Bone marrow (tissue), 2 donors: ENCODE measurements around the gene TIPRL.

Experiments
- DNase-seq, 2 donors: peaks; one replicate each; lab custom pipeline; 2025; lab: John Stamatoyannopoulos, UW

Gene TIPRL

DNA sequence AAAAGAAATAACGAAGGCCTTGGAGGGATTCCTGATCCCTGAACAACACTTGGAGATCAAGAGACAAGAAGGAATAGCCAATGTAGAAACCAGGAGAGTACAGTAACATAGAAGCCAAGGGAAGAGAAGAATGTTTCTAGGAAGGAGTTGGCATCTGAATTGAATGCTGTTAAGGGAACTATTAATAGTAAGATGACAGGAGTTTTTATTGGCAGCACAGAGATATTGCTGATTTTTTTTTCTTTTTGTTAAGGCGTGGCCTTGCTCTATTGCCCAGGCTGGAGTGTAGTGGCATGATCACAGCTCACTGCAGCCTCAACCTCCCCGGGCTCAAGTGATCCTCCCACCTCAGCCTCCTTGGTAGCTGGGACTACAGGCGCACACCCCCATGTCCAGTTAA, 37.4 kb downstream of the TIPRL start:
- DNase-seq: no peak

DNA sequence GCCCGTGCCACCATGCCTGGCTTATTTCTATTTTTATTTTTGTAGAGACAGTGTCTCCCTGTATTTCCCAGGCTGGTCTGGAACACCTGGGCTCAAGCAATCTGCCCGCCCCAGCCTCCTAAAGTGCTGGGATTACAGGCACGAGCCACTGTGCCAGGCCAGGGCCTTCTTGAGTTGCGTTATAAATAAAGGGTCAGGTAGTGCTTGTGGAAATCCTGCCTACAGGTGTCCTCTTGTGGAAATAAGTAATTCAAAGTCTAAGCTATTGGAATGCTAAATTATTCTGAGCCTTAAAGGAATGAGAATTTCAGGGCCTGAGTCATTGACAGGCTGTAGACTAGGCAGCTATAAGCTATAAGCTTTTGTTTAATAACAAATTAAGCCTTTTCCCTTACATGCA, 38.9 kb downstream of the TIPRL start:
- DNase-seq: no peak

DNA sequence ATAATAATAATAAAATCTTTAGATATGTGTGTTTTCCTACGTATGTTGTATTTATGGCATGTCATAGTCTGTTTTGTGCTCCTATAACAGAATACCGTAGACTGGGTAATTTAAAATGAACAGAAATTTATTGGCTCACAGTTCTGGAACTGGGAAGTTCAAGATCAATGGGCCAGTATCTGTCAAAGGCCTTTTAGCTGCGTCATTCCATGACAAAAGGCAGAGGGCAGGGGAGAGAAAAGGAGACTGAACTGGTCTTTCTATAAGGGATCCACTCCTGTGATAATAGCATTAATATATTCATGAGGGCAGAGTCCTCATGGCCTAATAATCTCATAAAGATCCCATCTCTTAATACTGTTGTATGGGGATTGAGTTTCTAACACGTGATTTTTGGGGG, 39.9 kb downstream of the TIPRL start:
- DNase-seq: no peak

DNA sequence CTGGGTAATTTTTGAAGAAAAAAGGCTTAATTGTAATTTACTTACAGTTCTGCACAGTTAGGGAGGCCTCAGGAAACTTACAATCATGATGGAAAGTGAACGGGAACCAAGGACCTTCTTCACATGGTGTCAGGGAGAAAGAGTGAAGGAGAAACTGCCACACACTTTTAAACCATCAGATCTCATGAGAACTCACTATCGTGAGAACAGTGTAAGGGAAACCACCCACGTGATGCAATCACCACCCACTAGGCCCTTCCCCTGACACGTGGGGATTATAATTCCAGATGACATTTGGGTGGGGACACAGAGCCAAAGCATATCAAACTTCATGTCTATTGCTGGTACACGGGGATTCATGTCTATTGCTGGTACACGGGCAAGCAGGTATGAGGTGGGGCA, 41.7 kb downstream of the TIPRL start:
- DNase-seq: no peak

DNA sequence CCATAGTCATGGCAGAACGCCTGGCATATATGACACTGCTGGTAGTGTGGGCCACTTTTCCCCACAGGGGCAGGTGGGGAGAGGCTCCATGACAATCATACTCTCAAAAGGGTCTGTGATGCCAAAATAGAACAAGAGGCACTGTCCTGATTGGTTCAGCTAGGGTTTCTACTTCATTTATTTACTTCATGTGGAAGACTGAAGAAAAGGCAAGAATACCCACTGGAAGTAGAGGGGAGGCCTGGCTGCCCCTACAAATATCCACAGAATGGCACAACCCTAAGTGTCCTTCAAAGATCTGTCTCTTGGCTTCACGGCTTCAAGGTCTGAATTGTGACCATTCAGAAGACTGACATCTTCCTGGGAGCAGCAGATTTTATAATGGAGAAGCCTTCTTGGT, 42.5 kb downstream of the TIPRL start:
- no peak for DNase-seq

DNA sequence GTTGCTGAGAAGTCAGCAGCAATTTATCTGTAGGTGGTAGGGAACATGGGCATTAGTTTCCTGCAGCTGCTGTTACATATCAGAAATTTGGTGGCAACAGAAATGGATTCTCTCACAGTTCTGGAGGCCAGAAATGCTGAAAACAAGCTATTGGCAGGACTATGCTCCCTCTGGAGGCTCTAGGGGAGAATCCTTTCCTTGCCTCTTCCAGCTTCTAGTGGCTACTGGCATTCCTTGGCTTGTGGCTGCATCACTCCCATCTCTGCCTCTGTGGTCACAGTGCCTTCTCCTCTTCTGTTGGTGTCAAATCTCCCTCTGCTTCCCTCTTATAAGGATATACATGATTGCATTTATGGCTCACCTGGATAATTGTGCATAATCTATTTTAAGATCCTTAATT, 44.5 kb downstream of the TIPRL start:
- DNase-seq: no peak

DNA sequence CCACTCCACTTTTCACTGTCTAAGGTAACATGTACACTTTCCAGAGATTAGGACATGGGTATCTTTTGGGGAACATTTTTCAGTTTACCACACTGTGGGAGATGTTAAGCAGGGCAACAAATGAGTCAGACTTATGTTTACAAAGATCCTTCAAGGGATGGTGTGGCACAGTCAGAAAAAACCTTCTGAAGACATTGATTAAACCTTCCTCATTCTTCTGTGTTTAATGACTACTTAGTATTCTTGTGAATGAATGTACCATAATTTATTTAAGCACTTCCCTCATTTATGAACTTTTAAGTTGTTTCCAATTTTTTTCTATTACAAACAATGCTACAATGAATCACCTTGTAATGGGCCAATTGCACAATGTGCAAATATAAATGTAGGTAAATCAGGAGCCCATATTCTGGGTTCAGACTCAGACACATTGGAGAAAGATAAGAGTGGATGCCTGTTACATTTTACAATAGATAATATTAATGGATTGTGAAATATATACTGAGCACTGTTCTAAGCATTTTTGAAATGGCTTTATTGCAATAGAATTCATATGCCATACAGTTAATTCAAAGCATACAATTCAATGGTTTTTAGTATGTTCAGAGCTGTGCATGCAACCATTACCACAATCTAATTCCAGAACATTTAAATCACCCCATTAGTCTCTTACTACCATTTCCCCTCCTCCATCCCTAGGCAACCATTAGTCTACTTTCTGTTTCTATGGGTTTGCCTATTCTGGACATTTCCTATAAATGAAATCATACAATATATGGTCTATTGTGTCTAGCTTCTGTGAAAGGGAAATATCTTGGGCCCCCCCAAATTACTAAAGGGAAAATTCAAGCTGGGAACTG, 45.1 kb downstream of the TIPRL start:
- no peak for DNase-seq

DNA sequence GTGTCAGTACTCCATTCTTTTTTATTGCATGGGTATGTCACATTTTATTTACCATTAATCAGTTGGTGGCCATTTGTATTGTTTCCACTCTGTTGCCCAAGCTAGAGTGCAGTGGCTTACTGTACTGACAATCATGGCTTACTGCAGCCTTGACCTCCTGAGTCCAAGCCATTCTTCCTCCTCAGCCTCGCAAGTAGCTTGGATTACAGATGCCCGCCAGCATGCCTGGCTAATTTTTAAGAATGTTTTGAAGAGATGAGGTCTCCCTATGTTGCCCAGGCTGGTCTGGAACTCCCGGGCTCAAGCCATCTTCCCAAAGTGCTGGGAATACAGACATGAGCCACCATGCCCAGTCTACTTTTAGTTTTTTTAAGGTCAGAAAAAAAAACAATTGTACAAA, 46.2 kb downstream of the TIPRL start:
- no peak for DNase-seq

DNA sequence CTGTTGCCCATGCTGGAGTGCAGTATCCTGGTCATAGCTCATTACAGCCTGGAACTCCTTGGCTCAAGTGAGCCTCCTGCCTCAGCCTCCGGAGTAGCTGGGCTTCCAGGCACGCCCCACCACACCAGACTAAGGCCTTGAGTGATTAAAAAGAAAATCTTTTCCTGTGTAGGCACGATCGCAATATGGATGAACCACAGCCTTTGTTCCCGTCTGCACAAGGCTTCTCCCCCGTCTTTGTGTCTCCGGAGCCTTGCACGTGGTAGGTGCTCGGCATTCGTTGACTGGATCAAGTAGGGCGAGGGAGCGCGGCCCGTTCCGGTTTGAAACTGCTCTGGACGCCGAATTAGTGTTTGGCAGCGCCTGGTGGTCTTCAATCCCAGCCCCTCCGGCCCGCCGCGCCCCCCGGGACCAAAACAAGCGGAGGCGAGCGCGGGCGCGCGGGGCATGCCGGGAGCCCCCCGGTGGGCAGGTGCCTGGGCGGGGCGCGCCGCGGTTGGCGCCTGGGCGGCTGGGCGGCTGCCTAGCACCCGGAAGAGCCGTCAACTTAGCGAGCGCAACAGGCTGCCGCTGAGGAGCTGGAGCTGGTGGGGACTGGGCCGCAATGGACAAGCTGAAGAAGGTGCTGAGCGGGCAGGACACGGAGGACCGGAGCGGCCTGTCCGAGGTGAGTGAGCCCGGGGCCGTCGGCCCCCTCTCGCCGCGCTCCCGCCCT, 46.9 kb downstream of the TIPRL start, which contains the start of gene SFT2D2:
Gene SFT2D2 (plus strand): TSS at position 529 of the 715 bp plus-strand sequence. CDS start 76 bp downstream, at position 605.
- peak; percentile 53 to 64 for DNase-seq

DNA sequence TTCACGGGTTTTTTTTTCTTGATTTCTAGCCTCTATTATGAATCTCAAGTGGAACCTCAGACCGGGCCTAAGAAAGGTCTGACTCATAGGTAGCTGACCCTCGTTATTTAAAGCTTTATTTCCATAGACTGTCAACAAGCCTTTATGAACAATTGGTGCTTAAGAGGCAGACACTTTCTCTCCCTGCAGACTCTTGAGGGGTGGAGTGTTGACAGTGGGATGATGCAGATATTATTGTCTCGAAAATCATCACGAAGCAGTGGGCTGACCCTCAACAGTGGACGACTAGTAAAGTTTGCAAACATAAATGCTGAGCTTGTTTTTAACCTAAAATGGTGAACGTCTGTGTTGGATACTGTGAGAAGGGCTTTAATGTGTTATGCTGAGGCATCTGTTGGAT, 48.9 kb downstream of the TIPRL start:
- no peak for DNase-seq

DNA sequence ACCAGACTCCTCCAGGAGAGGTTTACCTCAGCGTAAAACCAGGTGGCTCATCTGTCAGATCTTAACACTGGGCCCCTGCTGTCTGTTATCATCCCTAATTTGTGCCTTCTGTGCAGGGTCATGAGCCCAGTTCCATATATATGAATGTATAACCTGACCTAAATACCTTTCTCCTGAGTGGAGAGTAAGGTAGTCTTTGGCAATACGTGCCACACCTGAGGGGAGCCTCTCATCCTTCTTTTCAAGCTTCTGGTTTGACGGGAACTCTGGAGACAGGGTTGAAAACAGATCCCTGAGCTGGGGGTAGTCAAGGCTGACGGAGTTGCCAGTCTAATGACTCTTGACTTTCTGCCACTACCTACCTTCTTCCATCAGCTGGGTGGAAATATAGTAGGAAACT, 51.1 kb downstream of the TIPRL start:
- DNase-seq: no peak

DNA sequence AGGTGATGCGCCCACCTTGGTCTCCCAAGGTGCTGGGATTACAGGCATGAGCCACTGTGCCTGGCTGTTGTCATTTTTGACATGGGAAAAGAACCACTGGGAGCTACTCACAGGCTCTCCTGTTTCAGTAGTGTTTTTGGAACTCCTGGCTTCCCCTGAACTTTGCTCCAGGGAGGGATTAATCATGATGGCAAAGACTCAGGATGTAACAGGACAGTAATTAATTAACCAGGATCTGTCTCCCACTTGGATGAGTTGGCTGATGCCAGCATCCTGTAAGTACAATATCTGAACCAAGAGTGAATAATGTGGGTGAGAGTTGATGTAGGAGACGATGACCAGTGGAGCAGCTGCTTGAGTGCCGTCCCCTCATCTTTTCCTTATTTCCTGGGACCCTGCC, 51.9 kb downstream of the TIPRL start:
- DNase-seq: no peak

DNA sequence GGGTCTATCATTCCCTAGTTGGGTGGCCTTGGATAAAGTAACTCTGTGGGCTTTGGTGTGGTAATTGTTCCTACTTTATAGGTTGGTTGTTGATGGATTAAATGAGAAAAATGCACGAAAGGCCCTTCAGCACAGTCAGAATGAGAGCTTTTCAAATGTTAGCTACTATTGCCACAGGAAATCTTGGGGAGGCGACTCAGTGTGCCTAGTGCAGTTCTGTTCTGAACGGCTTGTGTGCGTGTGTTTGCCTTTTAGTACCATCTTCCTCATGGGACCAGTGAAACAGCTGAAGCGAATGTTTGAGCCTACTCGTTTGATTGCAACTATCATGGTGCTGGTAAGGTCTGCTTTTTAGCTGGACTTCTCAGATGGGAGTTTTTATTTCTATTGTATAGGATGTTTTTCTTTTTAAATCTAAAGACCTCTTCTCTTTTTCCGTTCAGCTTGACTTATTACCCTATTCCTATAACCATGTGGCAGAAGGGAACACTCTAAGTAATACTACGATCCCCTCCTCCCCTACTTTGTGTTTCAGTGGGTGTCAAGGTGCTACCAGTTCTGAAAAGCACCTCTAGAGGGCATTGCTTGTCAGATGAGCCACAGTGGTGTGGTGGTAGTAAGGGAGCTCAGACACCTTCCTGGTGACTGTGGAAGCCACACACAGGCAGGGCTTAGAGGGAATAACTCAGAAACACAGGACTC, 56.2 kb downstream of the TIPRL start:
- no peak for DNase-seq

DNA sequence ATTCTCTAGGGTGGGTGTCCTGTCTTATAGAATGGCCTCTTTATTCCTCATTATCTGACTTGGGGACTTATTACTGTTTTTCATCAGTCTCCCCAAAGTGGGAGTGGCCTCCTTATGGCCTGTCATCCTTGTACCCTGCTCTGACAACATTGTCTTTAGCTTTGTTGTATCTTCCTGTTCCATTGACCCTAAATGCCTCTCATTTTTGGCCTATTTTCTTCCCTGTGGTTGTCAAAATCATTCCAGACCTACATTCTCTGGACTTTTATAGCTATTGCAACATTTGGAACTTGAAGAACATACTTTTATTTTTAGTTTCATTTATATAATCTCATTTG, 56.8 kb downstream of the TIPRL start:
- DNase-seq: no peak

DNA sequence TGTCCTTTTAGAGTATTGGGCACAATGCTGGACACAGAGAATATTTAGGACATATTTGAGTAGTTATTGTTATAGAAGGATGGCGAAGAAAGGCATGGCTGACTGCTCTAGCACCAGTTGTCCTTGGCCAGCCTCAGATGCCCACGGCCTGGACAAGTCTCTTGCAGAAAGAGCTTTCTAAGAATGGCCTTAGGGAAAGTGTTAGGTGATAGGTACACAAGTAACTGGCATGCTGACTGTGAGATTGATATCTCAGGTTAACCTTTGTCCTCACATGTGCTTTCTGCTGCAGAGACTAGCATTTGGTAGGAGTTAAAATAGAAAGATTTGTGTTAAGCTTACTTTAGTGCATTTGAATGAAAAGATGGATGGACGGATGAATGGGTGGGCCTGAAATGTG, 57.2 kb downstream of the TIPRL start:
- no peak for DNase-seq

DNA sequence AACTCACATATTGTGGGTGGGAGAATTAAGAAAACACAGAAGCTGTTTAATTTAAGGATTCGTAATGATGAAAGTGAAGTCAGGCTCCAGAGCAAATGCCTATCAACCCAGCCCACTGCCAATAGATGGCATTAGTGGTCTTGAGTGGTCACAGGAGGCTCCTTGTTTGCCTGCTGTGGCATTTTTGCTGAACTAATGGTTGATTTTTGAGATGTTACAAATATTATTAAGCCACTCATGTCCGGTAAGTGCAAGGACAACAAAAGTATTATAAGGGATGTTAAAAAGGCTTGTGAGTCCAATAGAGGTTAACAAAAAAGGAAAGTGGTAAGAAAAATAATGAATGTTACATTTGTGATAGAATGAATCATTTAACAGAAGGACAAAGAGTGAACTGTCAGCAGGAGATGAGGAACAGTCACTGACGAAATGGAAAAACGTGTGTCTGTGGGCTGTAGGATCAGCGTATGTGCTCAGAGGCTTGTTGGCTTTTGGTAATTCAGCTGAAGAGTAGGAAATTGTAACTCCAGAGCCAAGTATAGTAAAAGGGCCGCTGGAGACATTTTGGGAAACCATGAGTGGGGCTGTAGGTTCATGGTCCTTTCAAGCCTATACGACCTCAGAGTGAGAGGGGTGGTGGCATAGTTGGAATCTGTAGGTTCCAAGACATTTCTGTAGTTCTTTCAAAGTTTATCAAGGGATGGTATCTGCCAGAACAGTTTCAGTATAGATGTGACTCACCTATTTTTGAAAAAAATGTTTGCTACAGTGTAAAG, 58.3 kb downstream of the TIPRL start:
- no peak for DNase-seq

DNA sequence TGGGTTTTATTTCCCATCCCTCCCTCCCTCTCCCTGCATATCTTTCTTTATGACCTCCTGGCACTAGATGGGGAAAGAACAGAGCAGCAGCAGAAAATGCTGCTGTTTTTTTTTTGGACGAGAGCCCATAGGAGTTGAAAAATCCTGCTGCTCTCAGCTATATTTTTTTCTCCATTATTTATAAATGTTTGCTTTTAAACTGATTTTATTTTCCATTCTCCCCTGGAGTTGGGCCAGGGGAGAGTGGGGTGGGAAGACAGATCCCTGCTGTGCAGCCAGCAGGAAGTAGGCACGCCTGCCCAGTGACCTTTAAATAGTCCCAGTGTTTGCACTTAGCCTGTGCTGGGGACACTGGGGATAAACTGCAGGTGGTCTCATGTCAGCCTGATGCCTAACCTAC, 64.4 kb downstream of the TIPRL start:
- no peak for DNase-seq

DNA sequence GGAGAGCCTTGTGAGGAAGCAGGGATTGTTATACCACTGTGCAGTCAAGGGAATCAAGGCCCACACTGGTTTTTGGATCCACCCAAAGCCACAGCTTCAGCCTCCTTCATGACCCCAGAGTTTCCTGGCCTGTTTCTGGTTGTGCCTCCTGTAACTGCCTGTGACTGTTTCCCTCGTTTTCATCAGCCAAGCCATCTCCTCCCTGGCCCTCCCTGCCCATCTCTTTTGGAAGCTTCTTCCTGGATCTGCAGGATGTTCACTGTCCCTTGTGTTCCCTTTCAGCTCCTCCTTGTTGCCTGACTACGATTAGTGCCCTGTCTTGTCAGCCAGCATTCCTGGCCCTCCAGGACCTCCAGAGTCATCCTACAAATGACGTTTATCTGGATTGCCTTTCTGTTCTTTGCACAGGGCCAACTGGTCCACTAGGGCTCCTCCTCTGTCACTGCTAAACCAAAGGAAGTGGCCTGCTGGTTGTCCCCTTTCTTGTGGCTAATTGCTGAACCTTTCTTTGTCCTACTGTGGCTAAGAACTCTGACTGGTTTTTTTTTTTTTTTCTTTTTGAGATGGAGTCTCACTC, 65.0 kb downstream of the TIPRL start:
- no peak for DNase-seq

DNA sequence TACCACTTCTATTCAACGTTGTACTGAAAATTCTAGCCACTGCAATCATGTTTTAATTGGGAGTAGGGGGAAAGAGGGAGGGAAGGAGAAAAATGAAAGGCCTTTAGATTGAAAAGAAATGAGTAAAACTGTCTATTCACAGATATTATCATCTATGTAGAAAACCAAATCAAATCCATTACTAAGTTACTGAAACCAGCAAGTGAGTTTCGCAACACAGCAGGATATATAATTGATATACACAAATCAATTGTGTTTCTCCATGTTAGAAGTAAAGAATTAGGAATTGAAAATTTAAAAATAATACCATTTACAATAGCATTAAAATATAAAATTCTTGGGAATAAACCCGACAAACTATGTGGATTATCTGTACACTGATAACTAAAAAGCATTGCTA, 66.3 kb downstream of the TIPRL start:
- no peak for DNase-seq

DNA sequence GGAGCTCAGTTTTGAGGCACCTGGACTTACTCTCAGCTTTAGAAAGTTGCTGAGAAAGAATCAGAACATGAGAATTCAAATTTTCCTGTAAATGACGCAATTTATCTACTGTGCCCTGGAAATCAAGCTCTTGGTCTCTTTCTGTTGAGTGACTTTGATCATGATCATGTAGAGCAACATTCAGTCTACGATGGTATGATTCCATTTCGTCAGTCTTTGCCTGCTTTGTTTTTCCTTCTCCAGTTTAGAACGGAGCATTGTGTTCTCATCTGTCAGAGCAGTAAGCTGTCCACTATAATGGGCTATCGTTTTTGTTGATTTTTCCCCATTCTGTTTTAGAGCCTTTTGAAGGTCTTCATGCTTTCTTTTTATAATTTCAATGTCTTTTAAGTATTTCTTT, 67.7 kb downstream of the TIPRL start:
- no peak for DNase-seq
